Measurements from ENCODE around the gene AADACL4. TPM values are rescaled to one million over a fixed set of nuclear protein-coding genes. Genes with fewer than 3 reads are reported as not detected.
"Not testable (repeated sequence)": the region's sequence is repeated elsewhere in the genome, so short reads cannot be mapped to it uniquely, and the experiment has no call there.

The AADACL4 gene
- total RNA-seq, 4 donors from 2014 or later = not detected

GRCh38 chr1:12665511-12665910 lies 21.6 kb downstream of the AADACL4 start:
- no peaks in the 10 kb centered on the region for H3K36me3 ChIP-seq
- no peak overlapping the region for H3K27ac ChIP-seq
- H3K9me3 ChIP-seq = peaks cover 5% of the 10 kb centered on the region
- no peak overlapping the region for H3K4me3 ChIP-seq
- TF ChIP-seq POLR2A (IDR thresholded peaks at IDR 0.05) = no peak
- TF ChIP-seq EP300 (IDR thresholded peaks at IDR 0.05) = no peak
- TF ChIP-seq POLR2AphosphoS5 (IDR thresholded peaks at IDR 0.05) = no peak
- TF ChIP-seq CTCF (IDR thresholded peaks at IDR 0.05) = no peak
- no peak for DNase-seq (ENCODE audit: low spot score in 2 of 2)
- WGBS = 85% methylated on average over 4 of the region's 4 CpGs
- H3K27me3 ChIP-seq = no peaks in the 10 kb centered on the region
- no peaks in the 10 kb centered on the region for H3K4me1 ChIP-seq

GRCh38 chr1:12666141-12666735 lies 22.4 kb downstream of the AADACL4 start:
- TF ChIP-seq CTCF (IDR thresholded peaks at IDR 0.05) (no peak), POLR2AphosphoS5 (IDR thresholded peaks at IDR 0.05) (no peak), POLR2A (IDR thresholded peaks at IDR 0.05) (no peak), EP300 (IDR thresholded peaks at IDR 0.05) (no peak)
- no peaks in the 10 kb centered on the region for H3K4me1 ChIP-seq
- no peak overlapping the region for H3K27ac ChIP-seq
- no peaks in the 10 kb centered on the region for H3K36me3 ChIP-seq
- no peaks in the 10 kb centered on the region for H3K27me3 ChIP-seq
- H3K4me3 ChIP-seq = no peak overlapping the region
- no peak for DNase-seq (ENCODE audit: low spot score in 2 of 2)
- H3K9me3 ChIP-seq = peaks cover 5% of the 10 kb centered on the region
- 80% methylated on average over 15 of the region's 15 CpGs for WGBS

- Histone ChIP-seq H3K36me3 (no peaks in the 10 kb centered on the region), H3K4me3 (no peak overlapping the region), H3K27ac (no peak overlapping the region), H3K27me3 (no peaks in the 10 kb centered on the region), H3K9me3 (peaks cover 5% of the 10 kb centered on the region), H3K4me1 (no peaks in the 10 kb centered on the region)
- 64% methylated on average over 3 of the region's 3 CpGs for WGBS
- TF ChIP-seq CTCF (IDR thresholded peaks at IDR 0.05) (no peak), POLR2A (IDR thresholded peaks at IDR 0.05) (no peak), POLR2AphosphoS5 (IDR thresholded peaks at IDR 0.05) (no peak), EP300 (IDR thresholded peaks at IDR 0.05) (no peak)
- DNase-seq (ENCODE audit: low spot score in 2 of 2) = no peak
These were observed 25.7 kb downstream of the AADACL4 start for GRCh38 chr1:12669529-12670068.

- no peak for TF ChIP-seq CTCF (IDR thresholded peaks at IDR 0.05)
- no peak for TF ChIP-seq POLR2A (IDR thresholded peaks at IDR 0.05)
- no peak for TF ChIP-seq EP300 (IDR thresholded peaks at IDR 0.05)
- TF ChIP-seq POLR2AphosphoS5 (IDR thresholded peaks at IDR 0.05) = no peak
- H3K4me3 ChIP-seq = no peak overlapping the region
- no peak overlapping the region for H3K27ac ChIP-seq
- H3K27me3 ChIP-seq = peaks cover 3% of the 10 kb centered on the region
- H3K36me3 ChIP-seq = no peaks in the 10 kb centered on the region
- no peaks in the 10 kb centered on the region for H3K4me1 ChIP-seq
- no peak for DNase-seq (ENCODE audit: low spot score in 2 of 2)
- no peaks in the 10 kb centered on the region for H3K9me3 ChIP-seq
These were observed 30.5 kb downstream of the AADACL4 start for GRCh38 chr1:12674358-12674757.

- not testable (repeated sequence) for H3K4me3 ChIP-seq; H3K4me1 ChIP-seq; H3K27me3 ChIP-seq; H3K27ac ChIP-seq; DNase-seq (ENCODE audit: low spot score in 2 of 2); H3K36me3 ChIP-seq; H3K9me3 ChIP-seq
- 81% methylated on average over 4 of the region's 4 CpGs for WGBS
These were observed 32.2 kb downstream of the AADACL4 start for GRCh38 chr1:12676122-12676521.

- WGBS = 84% methylated on average over 1 of the region's 1 CpG
- TF ChIP-seq EP300 (IDR thresholded peaks at IDR 0.05) (no peak), POLR2A (IDR thresholded peaks at IDR 0.05) (no peak), CTCF (IDR thresholded peaks at IDR 0.05) (no peak), POLR2AphosphoS5 (IDR thresholded peaks at IDR 0.05) (no peak)
- H3K27ac ChIP-seq = no peak overlapping the region
These were observed 33.7 kb downstream of the AADACL4 start for GRCh38 chr1:12677565-12677964.

More at GRCh38 chr1:12677565-12677964, 33.7 kb downstream of the AADACL4 start:
- Histone ChIP-seq H3K27me3 (peaks cover 3% of the 10 kb centered on the region), H3K4me1 (no peaks in the 10 kb centered on the region), H3K9me3 (no peaks in the 10 kb centered on the region), H3K36me3 (no peaks in the 10 kb centered on the region), H3K4me3 (no peak overlapping the region)
- DNase-seq (ENCODE audit: low spot score in 2 of 2) = no peak
